ENCODE results near the gene CLIC1. TPM values are rescaled to one million over a fixed set of nuclear protein-coding genes. Genes with fewer than 3 reads are reported as not detected.
A peak's percentile ranks its signal among the peaks of the same experiment; 100 is the strongest.

Gene CLIC1
- total RNA-seq, 1 experiment from 2014 or later, result 374 TPM

DNA sequence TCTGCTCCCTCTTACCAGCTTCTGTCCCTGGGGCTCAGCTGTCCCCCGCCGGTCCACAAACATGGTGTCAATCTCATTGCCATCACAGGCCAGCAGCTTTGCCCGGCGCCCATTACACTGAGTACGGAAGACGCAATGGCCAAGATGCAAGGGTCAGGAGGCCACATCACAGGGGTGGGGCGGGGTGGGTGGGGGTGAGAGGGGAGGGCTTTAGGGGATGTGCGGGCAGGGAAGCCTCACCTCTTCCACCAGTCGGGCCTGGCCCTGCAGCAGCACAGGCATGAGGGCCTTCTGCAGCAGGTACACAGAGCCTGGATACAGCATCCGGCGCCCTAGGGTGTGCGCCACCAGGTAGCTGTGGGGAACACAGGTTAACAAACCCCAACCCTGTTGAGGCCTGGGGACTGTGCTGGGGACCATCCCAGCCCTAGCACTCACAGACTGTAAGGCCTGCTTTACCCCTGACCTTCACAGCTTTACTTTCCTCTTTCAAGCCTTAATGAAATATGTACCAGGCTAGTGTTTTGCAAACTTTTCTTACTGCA is 44.7 kb downstream of the CLIC1 start:
- Histone ChIP-seq H3K36me3 (ENCODE audit: control insufficient read depth, insufficient read depth, low read length) (peaks cover 6% of the 10 kb centered on the region), H3K4me1 (peaks cover 34% of the 10 kb centered on the region), H3K27me3 (replicated peaks; ENCODE audit: control insufficient read depth, insufficient read depth, low read length) (no peaks in the 10 kb centered on the region), H3K9me3 (no peaks in the 10 kb centered on the region), H3K4me3 (ENCODE audit: low read depth, low read length) (no peak overlapping the region)
- no peak for DNase-seq
- H3K9me3 Mint-ChIP-seq (ENCODE audit: unreplicated experiment), result no peaks in the 10 kb centered on the region
- no peaks in the 10 kb centered on the region for H3K27me3 Mint-ChIP-seq (ENCODE audit: insufficient read depth, unreplicated experiment)
- peaks cover 58% of the 10 kb centered on the region for H3K36me3 Mint-ChIP-seq (ENCODE audit: insufficient read depth, unreplicated experiment)
- H3K4me1 Mint-ChIP-seq (ENCODE audit: low read depth, unreplicated experiment), result peaks cover 27% of the 10 kb centered on the region
- intact Hi-C loops (cut with micrococcal nuclease; ENCODE audit: unreplicated experiment), result no loop called here
- peak overlapping the region; percentile 94 for H3K27ac Mint-ChIP-seq (ENCODE audit: unreplicated experiment)
- ChIA-PET POLR2A (interaction anchor here (1.1 to 2.0 kb wide), 5 partner anchors 11 to 136 kb away, joined by 3 to 9 read pairs (median 4); partner anchors contain the start of genes ABHD16A, C6orf47, HSPA1A and HSPA1B), CTCF (interaction anchor here (0.6 kb wide), 1 partner anchor 9 kb away, joined by 3 read pairs; no protein-coding TSS in a partner anchor)
- TF ChIP-seq, protein P1, sequence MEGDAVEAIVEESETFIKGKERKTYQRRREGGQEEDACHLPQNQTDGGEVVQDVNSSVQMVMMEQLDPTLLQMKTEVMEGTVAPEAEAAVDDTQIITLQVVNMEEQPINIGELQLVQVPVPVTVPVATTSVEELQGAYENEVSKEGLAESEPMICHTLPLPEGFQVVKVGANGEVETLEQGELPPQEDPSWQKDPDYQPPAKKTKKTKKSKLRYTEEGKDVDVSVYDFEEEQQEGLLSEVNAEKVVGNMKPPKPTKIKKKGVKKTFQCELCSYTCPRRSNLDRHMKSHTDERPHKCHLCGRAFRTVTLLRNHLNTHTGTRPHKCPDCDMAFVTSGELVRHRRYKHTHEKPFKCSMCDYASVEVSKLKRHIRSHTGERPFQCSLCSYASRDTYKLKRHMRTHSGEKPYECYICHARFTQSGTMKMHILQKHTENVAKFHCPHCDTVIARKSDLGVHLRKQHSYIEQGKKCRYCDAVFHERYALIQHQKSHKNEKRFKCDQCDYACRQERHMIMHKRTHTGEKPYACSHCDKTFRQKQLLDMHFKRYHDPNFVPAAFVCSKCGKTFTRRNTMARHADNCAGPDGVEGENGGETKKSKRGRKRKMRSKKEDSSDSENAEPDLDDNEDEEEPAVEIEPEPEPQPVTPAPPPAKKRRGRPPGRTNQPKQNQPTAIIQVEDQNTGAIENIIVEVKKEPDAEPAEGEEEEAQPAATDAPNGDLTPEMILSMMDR (IDR thresholded peaks at IDR 0.05; ENCODE audit: insufficient read depth in 1 of 2, low read depth in 1 of 2, low read length in 1 of 2, severe bottlenecking in 1 of 2, unreplicated experiment in 1 of 2), result no peak
- BruUV-seq (replicated peaks), result no TSS peak
- peak overlapping the region; percentile 74 for H3K4me3 Mint-ChIP-seq (ENCODE audit: unreplicated experiment)

DNA sequence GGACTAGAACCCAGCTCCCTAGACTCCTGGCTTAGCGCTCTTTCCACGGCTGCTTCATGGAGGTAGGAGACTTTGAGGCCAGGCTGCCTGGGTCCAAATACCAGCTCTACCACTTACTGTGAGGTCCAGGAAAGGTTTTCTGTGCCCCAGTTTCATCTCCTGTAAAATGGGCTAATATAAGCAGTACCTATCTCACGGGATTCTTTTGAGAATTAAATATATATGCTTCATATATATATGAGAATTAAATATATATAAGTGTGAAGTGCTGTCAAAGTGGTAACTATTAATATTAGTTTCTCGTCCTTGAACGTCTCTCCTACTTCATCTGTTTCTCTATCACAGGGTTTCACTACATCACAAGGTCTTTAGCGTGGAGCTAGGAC is 45.3 kb downstream of the CLIC1 start:
- BruUV-seq (replicated peaks), result no TSS peak
- Mint-ChIP-seq H3K9me3 (ENCODE audit: unreplicated experiment) (no peaks in the 10 kb centered on the region), H3K36me3 (ENCODE audit: insufficient read depth, unreplicated experiment) (peaks cover 57% of the 10 kb centered on the region), H3K27me3 (ENCODE audit: insufficient read depth, unreplicated experiment) (no peaks in the 10 kb centered on the region), H3K4me1 (ENCODE audit: low read depth, unreplicated experiment) (peaks cover 23% of the 10 kb centered on the region), H3K4me3 (ENCODE audit: unreplicated experiment) (peak overlapping the region; percentile 74), H3K27ac (ENCODE audit: unreplicated experiment) (peak overlapping the region; percentile 94)
- Histone ChIP-seq H3K4me1 (peaks cover 34% of the 10 kb centered on the region), H3K9me3 (no peaks in the 10 kb centered on the region), H3K36me3 (ENCODE audit: control insufficient read depth, insufficient read depth, low read length) (peaks cover 6% of the 10 kb centered on the region), H3K4me3 (ENCODE audit: low read depth, low read length) (no peak overlapping the region), H3K27me3 (replicated peaks; ENCODE audit: control insufficient read depth, insufficient read depth, low read length) (no peaks in the 10 kb centered on the region)
- ChIA-PET POLR2A (interaction anchor here (0.6 to 2.0 kb wide), 10 partner anchors 11 to 230 kb away, joined by 3 to 9 read pairs (median 4); partner anchors contain the start of genes ABHD16A, C6orf47, DDAH2 and HSPA1A), CTCF (interaction anchor here (0.6 to 1.3 kb wide), 4 partner anchors 9 to 124 kb away, joined by 3 to 4 read pairs (median 4); partner anchors contain the start of genes HSPA1A, HSPA1L and LY6G5C)
- TF ChIP-seq, protein P1 (IDR thresholded peaks at IDR 0.05; ENCODE audit: insufficient read depth in 1 of 2, low read depth in 1 of 2, low read length in 1 of 2, severe bottlenecking in 1 of 2, unreplicated experiment in 1 of 2), result no peak
- no peak for DNase-seq
- intact Hi-C loops (cut with micrococcal nuclease; ENCODE audit: unreplicated experiment), result no loop called here

DNA sequence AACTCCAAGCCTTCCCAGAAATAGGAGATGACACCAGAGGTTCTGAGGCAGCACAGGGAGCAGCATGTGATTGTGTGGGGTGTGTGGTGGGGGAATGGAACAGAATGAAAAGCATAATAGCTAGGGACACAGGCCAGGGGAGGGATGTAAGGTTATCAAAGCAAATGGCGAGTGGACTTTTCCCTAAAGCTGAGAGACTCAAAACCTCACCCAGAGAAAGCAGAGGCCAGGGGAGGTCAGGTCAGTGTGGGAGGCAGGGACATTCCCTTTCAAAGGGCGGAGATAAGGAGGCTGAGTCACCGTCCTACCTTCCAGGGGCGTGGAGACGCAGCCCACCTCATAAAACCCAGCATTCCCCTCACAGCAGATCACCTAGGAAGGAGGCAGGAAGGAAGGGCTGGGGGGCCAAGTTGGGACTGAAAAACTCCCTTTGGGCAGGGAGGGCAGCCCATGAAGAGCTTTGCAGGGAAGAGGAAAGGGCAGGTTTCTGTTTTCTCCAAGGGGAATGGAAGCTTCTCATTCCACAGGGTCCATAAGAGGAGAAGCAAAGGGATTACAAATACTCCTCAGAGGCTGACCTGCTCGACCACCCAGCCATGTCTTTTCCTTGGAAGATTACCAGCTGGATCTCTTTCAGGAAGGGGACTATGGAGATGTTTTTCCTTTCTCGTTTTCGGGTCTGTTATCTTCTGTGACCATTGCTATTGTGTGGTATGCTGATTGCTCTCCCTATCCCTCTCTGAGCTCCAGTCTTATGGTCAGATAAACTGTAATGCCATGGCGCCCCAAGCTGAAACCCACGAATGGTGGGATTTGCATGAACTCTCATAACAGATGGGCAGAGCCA is 45.9 kb downstream of the CLIC1 start:
- CTCF ChIA-PET, result interaction anchor here (0.9 to 1.3 kb wide), 5 partner anchors 9 to 124 kb away, joined by 3 to 4 read pairs (median 4); partner anchors contain the start of genes DDAH2, HSPA1A, HSPA1L and LY6G5C
- peak; percentile 82 to 91 for DNase-seq
- POLR2A ChIA-PET, result interaction anchor here (0.5 to 2.0 kb wide), 16 partner anchors 12 to 231 kb away, joined by 3 to 9 read pairs (median 4); partner anchors contain the start of genes ABHD16A, C6orf47, DDAH2 and HSPA1A

More for the DNA sequence above, 45.9 kb downstream of the CLIC1 start:
- Histone ChIP-seq H3K9me3 (no peaks in the 10 kb centered on the region), H3K4me3 (ENCODE audit: low read depth, low read length) (0 out of 2 replicates have a peak overlapping the region, but pooled peaks have one; percentile 7), H3K27me3 (replicated peaks; ENCODE audit: control insufficient read depth, insufficient read depth, low read length) (no peaks in the 10 kb centered on the region), H3K4me1 (peaks cover 34% of the 10 kb centered on the region), H3K36me3 (ENCODE audit: control insufficient read depth, insufficient read depth, low read length) (peaks cover 6% of the 10 kb centered on the region)
- peaks cover 56% of the 10 kb centered on the region for H3K36me3 Mint-ChIP-seq (ENCODE audit: insufficient read depth, unreplicated experiment)
- H3K27me3 Mint-ChIP-seq (ENCODE audit: insufficient read depth, unreplicated experiment), result no peaks in the 10 kb centered on the region
- peak overlapping the region; percentile 74 for H3K4me3 Mint-ChIP-seq (ENCODE audit: unreplicated experiment)
- H3K9me3 Mint-ChIP-seq (ENCODE audit: unreplicated experiment), result no peaks in the 10 kb centered on the region
- intact Hi-C loops (cut with micrococcal nuclease; ENCODE audit: unreplicated experiment), result no loop called here
- peak overlapping the region; percentile 94 for H3K27ac Mint-ChIP-seq (ENCODE audit: unreplicated experiment)
- TF ChIP-seq, protein P1 (IDR thresholded peaks at IDR 0.05; ENCODE audit: insufficient read depth in 1 of 2, low read depth in 1 of 2, low read length in 1 of 2, severe bottlenecking in 1 of 2, unreplicated experiment in 1 of 2), result no peak
- peaks cover 23% of the 10 kb centered on the region for H3K4me1 Mint-ChIP-seq (ENCODE audit: low read depth, unreplicated experiment)
- BruUV-seq (replicated peaks), result TSS peak; percentile 99
